Hepatocyte (in vitro differentiated cells): Measurements from ENCODE around the gene TMEM117. TPM values are rescaled to one million over a fixed set of nuclear protein-coding genes. Genes with fewer than 3 reads are reported as not detected.

Source experiments
- DNase-seq: peaks from one replicate; pipeline ENCODE4 v3.0.0-alpha.2; 2016; ENCODE audit warnings: low spot score
- H2AFZ ChIP-seq: fragments of 200-600 bp; sonication (generic); 2 replicates; pipeline ENCODE4 v1.6.0; 2016; ENCODE audit warnings: antibody characterized with exemption, mild to moderate bottlenecking
- H3K27ac ChIP-seq: fragments of 200-600 bp; sonication (generic); 2 replicates; pipeline ENCODE4 v1.5.1; 2016; ENCODE audit warnings: mild to moderate bottlenecking
- H3K27me3 ChIP-seq: fragments of 200-600 bp; sonication (generic); 2 replicates; pipeline ENCODE4 v1.6.1; 2016
- H3K36me3 ChIP-seq: fragments of 200-600 bp; sonication (generic); replicated peaks from 2 replicates; pipeline ENCODE4 v1.5.1; 2016; ENCODE audit warnings: low read depth; ENCODE audit not compliant: insufficient read depth
- H3K4me1 ChIP-seq: fragments of 200-600 bp; sonication (generic); 2 replicates; pipeline ENCODE4 v1.5.1; 2016; ENCODE audit warnings: mild to moderate bottlenecking, moderate library complexity; ENCODE audit not compliant: insufficient read depth
- H3K4me2 ChIP-seq: fragments of 200-600 bp; sonication (generic); 2 replicates; pipeline ENCODE4 v1.6.0; 2016
- H3K4me3 ChIP-seq: fragments of 200-600 bp; sonication (generic); 2 replicates; pipeline ENCODE4 v1.5.1; 2016; ENCODE audit warnings: mild to moderate bottlenecking
- H3K79me2 ChIP-seq: fragments of 200-600 bp; sonication (generic); 2 replicates; pipeline ENCODE4 v1.6.0; 2017; ENCODE audit warnings: mild to moderate bottlenecking
- H3K9me2 ChIP-seq: fragments of 200-600 bp; sonication (generic); replicated peaks from 2 replicates; pipeline ENCODE4 v1.6.0; 2017; ENCODE audit warnings: mild to moderate bottlenecking; ENCODE audit not compliant: insufficient read depth
- H3K9me3 ChIP-seq: fragments of 200-600 bp; sonication (generic); 2 replicates; pipeline ENCODE4 v1.5.1; 2016; ENCODE audit warnings: low read depth, mild to moderate bottlenecking
- H4K20me1 ChIP-seq: fragments of 200-600 bp; sonication (generic); 2 replicates; pipeline ENCODE4 v1.6.0; 2016; ENCODE audit warnings: mild to moderate bottlenecking; ENCODE audit not compliant: insufficient read depth, poor library complexity, severe bottlenecking
- EZH2 ChIP-seq: fragments of 200-600 bp; sonication (generic); IDR thresholded peaks from 2 replicates; pipeline ENCODE4 v1.6.1; 2016; ENCODE audit warnings: antibody characterized with exemption, mild to moderate bottlenecking, borderline replicate concordance
- EZH2phosphoT487 ChIP-seq: fragments of 200-600 bp; sonication (generic); IDR thresholded peaks from one replicate; pipeline ENCODE4 v1.6.1; 2018; ENCODE audit warnings: antibody characterized with exemption, mild to moderate bottlenecking, low read depth, moderate library complexity; ENCODE audit not compliant: unreplicated experiment, severe bottlenecking
- WGBS: methylation state at CpG from one replicate; pipeline ENCODE4 v1.1.6; 2016; ENCODE audit warnings: low lambda C conversion rate; ENCODE audit errors: missing lambda C conversion rate; 5-methylcytosine and 5-hydroxymethylcytosine counted together
- polyA plus RNA-seq: library from polyadenylated mRNA; unstranded; fragments of >200 nt; fragmentation: Nextera tagmentation; extraction: Ambion mirVana; gene quantifications from 2 replicates; pipeline ENCODE4 v1.2.1, GENCODE V29; 2016
- total RNA-seq: library from RNA; depleted of rRNA; stranded (reverse); fragments of >200 nt; gene quantifications from 2 replicates; pipeline ENCODE4 v1.2.3, GENCODE V29; 2014
- TF ChIP-seq, protein P1 (sequence below): fragments of 200-600 bp; sonication (generic); IDR thresholded peaks from 2 replicates; pipeline ENCODE4 v1.5.1; 2016; ENCODE audit warnings: antibody characterized with exemption, mild to moderate bottlenecking; ENCODE audit not compliant: poor library complexity

Gene TMEM117
- total and polyA plus RNA-seq, 2 experiments from 2014 or later = 12.4 to 47.1 TPM

GRCh38 chr12:44314007-44314500, 478.2 kb downstream of the TMEM117 start:
- no peak for TF ChIP-seq EZH2phosphoT487
- no peak for TF ChIP-seq EZH2
- TF ChIP-seq, protein P1, sequence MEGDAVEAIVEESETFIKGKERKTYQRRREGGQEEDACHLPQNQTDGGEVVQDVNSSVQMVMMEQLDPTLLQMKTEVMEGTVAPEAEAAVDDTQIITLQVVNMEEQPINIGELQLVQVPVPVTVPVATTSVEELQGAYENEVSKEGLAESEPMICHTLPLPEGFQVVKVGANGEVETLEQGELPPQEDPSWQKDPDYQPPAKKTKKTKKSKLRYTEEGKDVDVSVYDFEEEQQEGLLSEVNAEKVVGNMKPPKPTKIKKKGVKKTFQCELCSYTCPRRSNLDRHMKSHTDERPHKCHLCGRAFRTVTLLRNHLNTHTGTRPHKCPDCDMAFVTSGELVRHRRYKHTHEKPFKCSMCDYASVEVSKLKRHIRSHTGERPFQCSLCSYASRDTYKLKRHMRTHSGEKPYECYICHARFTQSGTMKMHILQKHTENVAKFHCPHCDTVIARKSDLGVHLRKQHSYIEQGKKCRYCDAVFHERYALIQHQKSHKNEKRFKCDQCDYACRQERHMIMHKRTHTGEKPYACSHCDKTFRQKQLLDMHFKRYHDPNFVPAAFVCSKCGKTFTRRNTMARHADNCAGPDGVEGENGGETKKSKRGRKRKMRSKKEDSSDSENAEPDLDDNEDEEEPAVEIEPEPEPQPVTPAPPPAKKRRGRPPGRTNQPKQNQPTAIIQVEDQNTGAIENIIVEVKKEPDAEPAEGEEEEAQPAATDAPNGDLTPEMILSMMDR = no peak
- 100% methylated on average over 1 of the region's 1 CpG for WGBS

GRCh38 chr12:44317651-44318126, 481.8 kb downstream of the TMEM117 start:
- WGBS = 76% methylated on average over 7 of the region's 7 CpGs

More at GRCh38 chr12:44314007-44314500, 478.2 kb downstream of the TMEM117 start:
- no peak overlapping the region for H3K27ac ChIP-seq
- no peak overlapping the region for H2AFZ ChIP-seq
- no peaks in the 10 kb centered on the region for H3K36me3 ChIP-seq
- no peaks in the 10 kb centered on the region for H3K79me2 ChIP-seq
- H3K9me2 ChIP-seq = no peaks in the 10 kb centered on the region
- H3K4me2 ChIP-seq = no peak overlapping the region
- peaks cover 3% of the 10 kb centered on the region for H3K4me1 ChIP-seq
- H3K9me3 ChIP-seq = peaks cover 9% of the 10 kb centered on the region
- H4K20me1 ChIP-seq = no peaks in the 10 kb centered on the region
- no peaks in the 10 kb centered on the region for H3K27me3 ChIP-seq
- H3K4me3 ChIP-seq = no peak overlapping the region
- no peak for DNase-seq

GRCh38 chr12:44331269-44331668, 495.4 kb downstream of the TMEM117 start:
- H3K36me3 ChIP-seq = no peaks in the 10 kb centered on the region
- no peaks in the 10 kb centered on the region for H3K79me2 ChIP-seq
- H3K27me3 ChIP-seq = no peaks in the 10 kb centered on the region
- H2AFZ ChIP-seq = no peak overlapping the region
- peaks cover 17% of the 10 kb centered on the region for H3K4me1 ChIP-seq
- H3K4me2 ChIP-seq = peak overlapping the region; percentile 7
- no peak overlapping the region for H3K4me3 ChIP-seq
- TF ChIP-seq, protein P1 = no peak
- TF ChIP-seq EZH2phosphoT487 = no peak
- no peak for TF ChIP-seq EZH2
- no peaks in the 10 kb centered on the region for H3K9me2 ChIP-seq
- no peaks in the 10 kb centered on the region for H4K20me1 ChIP-seq
- DNase-seq = no peak
- H3K27ac ChIP-seq = no peak overlapping the region
- no peaks in the 10 kb centered on the region for H3K9me3 ChIP-seq

More at GRCh38 chr12:44317651-44318126, 481.8 kb downstream of the TMEM117 start:
- Histone ChIP-seq H3K9me2 (no peaks in the 10 kb centered on the region), H3K79me2 (no peaks in the 10 kb centered on the region), H3K36me3 (no peaks in the 10 kb centered on the region), H2AFZ (no peak overlapping the region), H3K4me3 (no peak overlapping the region), H3K4me2 (no peak overlapping the region), H3K27me3 (no peaks in the 10 kb centered on the region), H4K20me1 (no peaks in the 10 kb centered on the region), H3K9me3 (peaks cover 4% of the 10 kb centered on the region), H3K4me1 (peaks cover 3% of the 10 kb centered on the region), H3K27ac (no peak overlapping the region)
- DNase-seq = peak; percentile 43
- TF ChIP-seq, protein P1 = peak; percentile 53
- no peak for TF ChIP-seq EZH2phosphoT487
